SK-N-SH (cell line): Measurements from ENCODE around the gene MOBP.

Experiments
- GABPA ChIP-seq: IDR thresholded peaks from 2 replicates; pipeline ENCODE4 v1.4.0; 2012; ENCODE audit warnings: low read depth, mild to moderate bottlenecking
- POLR2AphosphoS5 ChIP-seq: IDR thresholded peaks from 2 replicates; pipeline ENCODE4 v1.6.1; 2012; ENCODE audit warnings: low read depth, low read length
- RAD21 ChIP-seq: IDR thresholded peaks from 2 replicates; pipeline ENCODE4 v1.6.1; 2012; ENCODE audit warnings: mild to moderate bottlenecking, low read length
- SIN3A ChIP-seq: IDR thresholded peaks from 2 replicates; pipeline ENCODE4 v1.6.1; 2012; ENCODE audit warnings: low read depth, mild to moderate bottlenecking, low read length, moderate library complexity, borderline replicate concordance
- TAF1 ChIP-seq: IDR thresholded peaks from 2 replicates; pipeline ENCODE4 v1.6.1; 2012; ENCODE audit warnings: low read depth, mild to moderate bottlenecking, low read length, moderate library complexity, borderline replicate concordance
- TF ChIP-seq, protein P1 (sequence below): fragments of 200-600 bp; sonication (generic); IDR thresholded peaks from 2 replicates; pipeline ENCODE4 v1.6.1; 2017; ENCODE audit warnings: antibody characterized with exemption, mild to moderate bottlenecking, moderate library complexity
- TF ChIP-seq, protein P2 (sequence below): IDR thresholded peaks from 2 replicates; pipeline ENCODE4 v1.4.0; 2012; ENCODE audit warnings: low read depth, borderline replicate concordance

DNA sequence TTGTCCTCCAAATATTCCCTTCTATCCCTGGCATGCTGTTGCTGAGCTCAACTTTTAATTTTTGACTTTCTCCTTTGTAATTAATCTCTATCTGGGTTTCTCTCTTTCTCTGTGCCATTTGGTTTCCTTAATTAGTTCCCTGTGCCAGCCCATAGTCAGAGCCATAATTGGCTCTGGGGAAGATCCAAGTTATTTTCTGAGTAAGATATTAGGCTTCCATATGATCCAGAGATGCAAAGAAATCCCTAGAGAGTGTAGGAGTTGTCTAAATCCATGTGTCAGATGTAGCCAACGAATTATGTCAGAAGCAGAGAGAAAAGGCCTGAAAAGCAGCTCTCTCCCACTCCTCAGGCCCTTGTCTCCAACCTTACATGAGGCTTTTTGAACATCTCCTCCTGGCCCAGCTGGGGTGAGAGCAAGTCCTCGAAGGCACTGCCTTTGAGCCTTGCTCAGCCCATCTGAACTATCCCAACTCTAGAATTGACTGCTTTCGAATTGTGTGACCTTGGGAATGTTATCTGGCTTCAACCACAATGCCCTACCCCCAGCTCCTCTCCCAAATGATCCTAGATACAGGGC lies 46.4 kb downstream of the MOBP start:
- TF ChIP-seq TAF1 (no peak), SIN3A (no peak), GABPA (no peak), POLR2AphosphoS5 (no peak), RAD21 (no peak)
- TF ChIP-seq, protein P1, sequence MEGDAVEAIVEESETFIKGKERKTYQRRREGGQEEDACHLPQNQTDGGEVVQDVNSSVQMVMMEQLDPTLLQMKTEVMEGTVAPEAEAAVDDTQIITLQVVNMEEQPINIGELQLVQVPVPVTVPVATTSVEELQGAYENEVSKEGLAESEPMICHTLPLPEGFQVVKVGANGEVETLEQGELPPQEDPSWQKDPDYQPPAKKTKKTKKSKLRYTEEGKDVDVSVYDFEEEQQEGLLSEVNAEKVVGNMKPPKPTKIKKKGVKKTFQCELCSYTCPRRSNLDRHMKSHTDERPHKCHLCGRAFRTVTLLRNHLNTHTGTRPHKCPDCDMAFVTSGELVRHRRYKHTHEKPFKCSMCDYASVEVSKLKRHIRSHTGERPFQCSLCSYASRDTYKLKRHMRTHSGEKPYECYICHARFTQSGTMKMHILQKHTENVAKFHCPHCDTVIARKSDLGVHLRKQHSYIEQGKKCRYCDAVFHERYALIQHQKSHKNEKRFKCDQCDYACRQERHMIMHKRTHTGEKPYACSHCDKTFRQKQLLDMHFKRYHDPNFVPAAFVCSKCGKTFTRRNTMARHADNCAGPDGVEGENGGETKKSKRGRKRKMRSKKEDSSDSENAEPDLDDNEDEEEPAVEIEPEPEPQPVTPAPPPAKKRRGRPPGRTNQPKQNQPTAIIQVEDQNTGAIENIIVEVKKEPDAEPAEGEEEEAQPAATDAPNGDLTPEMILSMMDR, result no peak
- TF ChIP-seq, protein P2, sequence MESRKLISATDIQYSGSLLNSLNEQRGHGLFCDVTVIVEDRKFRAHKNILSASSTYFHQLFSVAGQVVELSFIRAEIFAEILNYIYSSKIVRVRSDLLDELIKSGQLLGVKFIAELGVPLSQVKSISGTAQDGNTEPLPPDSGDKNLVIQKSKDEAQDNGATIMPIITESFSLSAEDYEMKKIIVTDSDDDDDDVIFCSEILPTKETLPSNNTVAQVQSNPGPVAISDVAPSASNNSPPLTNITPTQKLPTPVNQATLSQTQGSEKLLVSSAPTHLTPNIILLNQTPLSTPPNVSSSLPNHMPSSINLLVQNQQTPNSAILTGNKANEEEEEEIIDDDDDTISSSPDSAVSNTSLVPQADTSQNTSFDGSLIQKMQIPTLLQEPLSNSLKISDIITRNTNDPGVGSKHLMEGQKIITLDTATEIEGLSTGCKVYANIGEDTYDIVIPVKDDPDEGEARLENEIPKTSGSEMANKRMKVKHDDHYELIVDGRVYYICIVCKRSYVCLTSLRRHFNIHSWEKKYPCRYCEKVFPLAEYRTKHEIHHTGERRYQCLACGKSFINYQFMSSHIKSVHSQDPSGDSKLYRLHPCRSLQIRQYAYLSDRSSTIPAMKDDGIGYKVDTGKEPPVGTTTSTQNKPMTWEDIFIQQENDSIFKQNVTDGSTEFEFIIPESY, result no peak
